ENCODE results near the gene ITGAD.

DNA sequence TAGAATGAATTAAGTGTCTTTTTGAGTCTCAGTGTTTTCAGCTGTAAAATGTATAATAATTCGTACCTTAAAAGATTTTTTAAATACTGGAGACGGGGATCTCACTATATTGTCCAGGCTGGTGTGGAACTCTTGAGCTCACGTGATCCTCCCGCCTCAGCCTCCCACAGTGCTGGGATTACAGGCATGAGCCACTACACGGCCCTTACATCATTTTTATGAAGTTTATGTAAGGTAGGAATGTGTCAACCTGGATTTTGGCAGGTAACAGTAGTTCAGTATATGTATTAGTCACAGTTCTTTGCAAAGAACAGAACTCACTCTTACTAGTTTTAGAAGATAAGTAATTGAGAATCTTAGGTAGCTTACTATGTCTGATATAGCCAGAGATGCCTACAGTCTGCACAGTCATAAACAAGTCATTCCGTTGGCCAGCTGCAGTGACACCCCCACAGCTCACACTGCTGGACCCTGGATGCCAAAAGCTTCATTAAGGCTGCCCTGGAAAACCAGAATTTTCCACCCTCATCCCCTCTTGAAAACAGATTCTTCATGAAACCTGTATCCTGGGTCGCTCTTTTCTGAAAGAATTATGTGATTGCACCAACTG lies 35.6 kb downstream of the ITGAD start:
- TF ChIP-seq, protein P1, sequence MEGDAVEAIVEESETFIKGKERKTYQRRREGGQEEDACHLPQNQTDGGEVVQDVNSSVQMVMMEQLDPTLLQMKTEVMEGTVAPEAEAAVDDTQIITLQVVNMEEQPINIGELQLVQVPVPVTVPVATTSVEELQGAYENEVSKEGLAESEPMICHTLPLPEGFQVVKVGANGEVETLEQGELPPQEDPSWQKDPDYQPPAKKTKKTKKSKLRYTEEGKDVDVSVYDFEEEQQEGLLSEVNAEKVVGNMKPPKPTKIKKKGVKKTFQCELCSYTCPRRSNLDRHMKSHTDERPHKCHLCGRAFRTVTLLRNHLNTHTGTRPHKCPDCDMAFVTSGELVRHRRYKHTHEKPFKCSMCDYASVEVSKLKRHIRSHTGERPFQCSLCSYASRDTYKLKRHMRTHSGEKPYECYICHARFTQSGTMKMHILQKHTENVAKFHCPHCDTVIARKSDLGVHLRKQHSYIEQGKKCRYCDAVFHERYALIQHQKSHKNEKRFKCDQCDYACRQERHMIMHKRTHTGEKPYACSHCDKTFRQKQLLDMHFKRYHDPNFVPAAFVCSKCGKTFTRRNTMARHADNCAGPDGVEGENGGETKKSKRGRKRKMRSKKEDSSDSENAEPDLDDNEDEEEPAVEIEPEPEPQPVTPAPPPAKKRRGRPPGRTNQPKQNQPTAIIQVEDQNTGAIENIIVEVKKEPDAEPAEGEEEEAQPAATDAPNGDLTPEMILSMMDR (IDR thresholded peaks at IDR 0.05 in 8 of 11, conservative IDR thresholded peaks at IDR 0.05 in 3 of 11) = no peak
- no peak for TF ChIP-seq POLR2A (IDR thresholded peaks at IDR 0.05)
